A549 (cell line): ENCODE measurements around the gene ASB18.

Experiments used
- CEBPB ChIP-seq, 2 experiments: fragments of >200 bp in 1 of 2; sonication (Bioruptor Twin) in 1 of 2; formaldehyde crosslinking in 1 of 2; IDR thresholded peaks; 2 replicates each; pipeline ENCODE4 v1.6.1; 2012 to 2016
- ESRRA ChIP-seq: fragments of 150-350 bp; IDR thresholded peaks from 2 replicates; pipeline ENCODE4 v1.6.1; 2014; ENCODE audit warnings: mild to moderate bottlenecking, low read length, borderline replicate concordance
- HDAC2 ChIP-seq: fragments of 200-600 bp; sonication (generic); IDR thresholded peaks from 2 replicates; pipeline ENCODE4 v1.6.1; 2016
- RCOR1 ChIP-seq: fragments of 150-350 bp; IDR thresholded peaks from 2 replicates; pipeline ENCODE4 v1.6.1; 2014; ENCODE audit warnings: antibody characterized with exemption, low read length, low read depth
- SMC3 ChIP-seq: fragments of >200 bp; sonication (Bioruptor Twin); formaldehyde crosslinking; IDR thresholded peaks from 3 replicates; pipeline ENCODE4 v1.6.1; 2018; ENCODE audit warnings: inconsistent platforms
- TF ChIP-seq, protein P1 (sequence below): fragments of >200 bp; sonication (Bioruptor Twin); formaldehyde crosslinking; IDR thresholded peaks from 3 replicates; pipeline ENCODE4 v1.5.1; 2016
- TF ChIP-seq, protein P2 (sequence below): fragments of 450-650 bp; IDR thresholded peaks from 2 replicates; pipeline ENCODE4 v1.6.1; 2014; ENCODE audit warnings: antibody characterized with exemption

DNA sequence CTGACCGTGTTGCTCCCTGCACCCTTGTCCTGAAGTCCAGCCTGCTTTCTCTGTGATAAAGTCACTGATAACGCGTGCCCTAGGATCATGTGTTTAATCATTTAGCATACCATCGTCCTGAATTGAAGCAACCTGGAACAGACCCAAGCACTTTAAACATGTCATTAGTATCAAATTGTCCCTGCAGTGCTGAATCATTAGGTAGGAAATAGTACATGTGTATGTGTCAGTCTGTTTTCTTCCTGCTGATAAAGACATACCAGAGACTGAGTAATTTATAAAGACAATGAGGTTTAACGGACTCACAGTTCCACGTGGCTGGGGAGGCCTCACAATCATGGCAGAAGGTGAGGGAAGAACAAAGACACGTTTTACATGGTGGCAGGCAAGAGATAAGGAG lies 2.8 kb downstream of the ASB18 start:
- no peak for TF ChIP-seq RCOR1
- TF ChIP-seq, protein P1, sequence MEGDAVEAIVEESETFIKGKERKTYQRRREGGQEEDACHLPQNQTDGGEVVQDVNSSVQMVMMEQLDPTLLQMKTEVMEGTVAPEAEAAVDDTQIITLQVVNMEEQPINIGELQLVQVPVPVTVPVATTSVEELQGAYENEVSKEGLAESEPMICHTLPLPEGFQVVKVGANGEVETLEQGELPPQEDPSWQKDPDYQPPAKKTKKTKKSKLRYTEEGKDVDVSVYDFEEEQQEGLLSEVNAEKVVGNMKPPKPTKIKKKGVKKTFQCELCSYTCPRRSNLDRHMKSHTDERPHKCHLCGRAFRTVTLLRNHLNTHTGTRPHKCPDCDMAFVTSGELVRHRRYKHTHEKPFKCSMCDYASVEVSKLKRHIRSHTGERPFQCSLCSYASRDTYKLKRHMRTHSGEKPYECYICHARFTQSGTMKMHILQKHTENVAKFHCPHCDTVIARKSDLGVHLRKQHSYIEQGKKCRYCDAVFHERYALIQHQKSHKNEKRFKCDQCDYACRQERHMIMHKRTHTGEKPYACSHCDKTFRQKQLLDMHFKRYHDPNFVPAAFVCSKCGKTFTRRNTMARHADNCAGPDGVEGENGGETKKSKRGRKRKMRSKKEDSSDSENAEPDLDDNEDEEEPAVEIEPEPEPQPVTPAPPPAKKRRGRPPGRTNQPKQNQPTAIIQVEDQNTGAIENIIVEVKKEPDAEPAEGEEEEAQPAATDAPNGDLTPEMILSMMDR: no peak
- TF ChIP-seq CEBPB (IDR thresholded peaks at IDR 0.05): no peak
- TF ChIP-seq SMC3: no peak
- TF ChIP-seq ESRRA: no peak
- no peak for TF ChIP-seq HDAC2
- TF ChIP-seq, protein P2, sequence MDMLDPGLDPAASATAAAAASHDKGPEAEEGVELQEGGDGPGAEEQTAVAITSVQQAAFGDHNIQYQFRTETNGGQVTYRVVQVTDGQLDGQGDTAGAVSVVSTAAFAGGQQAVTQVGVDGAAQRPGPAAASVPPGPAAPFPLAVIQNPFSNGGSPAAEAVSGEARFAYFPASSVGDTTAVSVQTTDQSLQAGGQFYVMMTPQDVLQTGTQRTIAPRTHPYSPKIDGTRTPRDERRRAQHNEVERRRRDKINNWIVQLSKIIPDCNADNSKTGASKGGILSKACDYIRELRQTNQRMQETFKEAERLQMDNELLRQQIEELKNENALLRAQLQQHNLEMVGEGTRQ: no peak
